NCI-H748 (cell line): Measurements from ENCODE around the gene GJB4.
"Not testable (repeated sequence)": the region's sequence is repeated elsewhere in the genome, so short reads cannot be mapped to it uniquely, and the experiment has no call there.

ENCODE experiments used
- DNase-seq: peaks from one replicate; lab custom pipeline; 2025; ENCODE audit not compliant: unreplicated experiment; lab: John Stamatoyannopoulos, UW

GJB4 gene

GRCh38 chr1:34794790-34795180 lies 35.2 kb downstream of the GJB4 start:
- no peak for DNase-seq

- DNase-seq: no peak
Measured at GRCh38 chr1:34795916-34796315, 36.4 kb downstream of the GJB4 start.

- no peak for DNase-seq
Measured at GRCh38 chr1:34796990-34797389, 37.5 kb downstream of the GJB4 start.

GRCh38 chr1:34800214-34800613 lies 40.7 kb downstream of the GJB4 start:
- no peak for DNase-seq

- DNase-seq: no peak
Measured at GRCh38 chr1:34803770-34804169, 44.2 kb downstream of the GJB4 start.

- DNase-seq: no peak
Measured at GRCh38 chr1:34806396-34806795, 46.9 kb downstream of the GJB4 start.

GRCh38 chr1:34808051-34808810 lies 48.7 kb downstream of the GJB4 start:
- DNase-seq: no peak

- DNase-seq: not testable (repeated sequence)
Measured at GRCh38 chr1:34810781-34811180, 51.2 kb downstream of the GJB4 start.
